CD14-positive monocyte (primary cell): ENCODE data around the gene SAMD4B. TPM values are rescaled to one million over a fixed set of nuclear protein-coding genes. Genes with fewer than 3 reads are reported as not detected.

Experiments
- DNase-seq, 3 donors: peaks; one replicate each; pipeline ENCODE4 v3.0.0-alpha.2; 2011 to 2022
- H2AFZ ChIP-seq: 2 replicates; pipeline ENCODE4 v1.6.0; 2012; ENCODE audit warnings: mild to moderate bottlenecking, low read depth, low read length, inconsistent platforms; ENCODE audit not compliant: insufficient read depth, poor library complexity, severe bottlenecking
- H3K27ac ChIP-seq, 2 donors: 1 replicate in 1 of 2; 2 replicates in 1 of 2; pipeline ENCODE4 v1.5.1; 2012 to 2013; ENCODE audit warnings: low read length in 2 of 2, control low read depth in 1 of 2, inconsistent platforms in 1 of 2, low read depth in 1 of 2, mild to moderate bottlenecking in 1 of 2
- H3K27me3 ChIP-seq, 2 donors: one replicate each; pipeline versions ENCODE4 v1.6.0 to v1.6.1; 2011 to 2013; ENCODE audit warnings: low read length in 2 of 2; ENCODE audit not compliant: control insufficient read depth in 2 of 2, insufficient read depth in 2 of 2
- H3K36me3 ChIP-seq, 2 donors: replicated peaks in 1 of 2; 1 replicate in 1 of 2; 2 replicates in 1 of 2; pipeline versions ENCODE4 v1.5.1 to v1.6.1; 2012 to 2013; ENCODE audit warnings: low read length in 2 of 2, control low read depth in 1 of 2, inconsistent platforms in 1 of 2, mild to moderate bottlenecking in 1 of 2; ENCODE audit not compliant: insufficient read depth in 2 of 2, control insufficient read depth in 1 of 2
- H3K4me1 ChIP-seq, 2 donors: 1 replicate in 1 of 2; 2 replicates in 1 of 2; pipeline versions ENCODE4 v1.5.1 to v1.6.1; 2012 to 2013; ENCODE audit warnings: low read length in 2 of 2, control low read depth in 1 of 2, inconsistent platforms in 1 of 2, mild to moderate bottlenecking in 1 of 2, moderate library complexity in 1 of 2; ENCODE audit not compliant: insufficient read depth in 2 of 2, control insufficient read depth in 1 of 2
- H3K4me2 ChIP-seq: replicated peaks from 2 replicates; pipeline ENCODE3; 2012; ENCODE audit warnings: low read length, moderate library complexity, mild to moderate bottlenecking; ENCODE audit not compliant: poor library complexity, severe bottlenecking; ENCODE audit errors: extremely low read depth
- H3K4me3 ChIP-seq, 3 experiments: fragments of 200-600 bp in 1 of 3; sonication (generic) in 1 of 3; replicated peaks in 1 of 3; 1 replicate in 2 of 3; 2 replicates in 1 of 3; pipeline ENCODE4 v1.5.1; 2011 to 2013; ENCODE audit warnings: low read length in 3 of 3, mild to moderate bottlenecking in 3 of 3, control low read depth in 2 of 3, low read depth in 2 of 3, inconsistent platforms in 1 of 3, moderate library complexity in 1 of 3
- H3K79me2 ChIP-seq: 2 replicates; pipeline ENCODE4 v1.6.0; 2012; ENCODE audit warnings: mild to moderate bottlenecking, control low read depth, inconsistent platforms, low read length, moderate library complexity; ENCODE audit not compliant: insufficient read depth
- H3K9ac ChIP-seq: 2 replicates; pipeline ENCODE4 v1.6.0; 2017; ENCODE audit warnings: low read length, mild to moderate bottlenecking; ENCODE audit not compliant: insufficient read depth, poor library complexity, severe bottlenecking
- H3K9me3 ChIP-seq, 2 donors: replicated peaks in 1 of 2; 1 replicate in 1 of 2; 2 replicates in 1 of 2; pipeline versions ENCODE4 v1.5.1 to v1.6.1; 2012 to 2013; ENCODE audit warnings: low read length in 2 of 2, control low read depth in 1 of 2; ENCODE audit not compliant: control insufficient read depth in 1 of 2, insufficient read depth in 1 of 2
- H4K20me1 ChIP-seq: 2 replicates; pipeline ENCODE4 v1.6.0; 2012; ENCODE audit warnings: mild to moderate bottlenecking, low read length, control low read depth, moderate library complexity; ENCODE audit not compliant: insufficient read depth
- H3K27ac Mint-ChIP-seq, 7 donors: one replicate each; pipeline ENCODE4 v1.8.0; 2020; ENCODE audit warnings: mild to moderate bottlenecking in 7 of 7, mixed read lengths in 7 of 7, moderate library complexity in 6 of 7, inconsistent platforms in 2 of 7
- H3K27me3 Mint-ChIP-seq, 3 donors: one replicate each; pipeline ENCODE4 v1.8.0; 2021 to 2022; ENCODE audit warnings: low read depth in 3 of 3, mild to moderate bottlenecking in 3 of 3, mixed read lengths in 3 of 3, moderate library complexity in 3 of 3, inconsistent platforms in 1 of 3
- H3K36me3 Mint-ChIP-seq, 2 donors: one replicate each; pipeline ENCODE4 v1.8.0; 2020; ENCODE audit warnings: mixed read lengths in 2 of 2, inconsistent platforms in 1 of 2, mild to moderate bottlenecking in 1 of 2
- H3K4me1 Mint-ChIP-seq: one replicate; pipeline ENCODE4 v1.8.0; 2020; ENCODE audit warnings: mild to moderate bottlenecking, mixed read lengths
- H3K4me3 Mint-ChIP-seq, 2 donors: one replicate each; pipeline ENCODE4 v1.8.0; 2020; ENCODE audit warnings: mild to moderate bottlenecking in 2 of 2, mixed read lengths in 2 of 2, moderate library complexity in 1 of 2
- H3K9me3 Mint-ChIP-seq, 7 donors: one replicate each; pipeline ENCODE4 v1.8.0; 2020 to 2022; ENCODE audit warnings: mixed read lengths in 7 of 7, mild to moderate bottlenecking in 6 of 7, moderate library complexity in 6 of 7, inconsistent platforms in 2 of 7
- CTCF ChIP-seq: fragments of 200-600 bp; IDR thresholded peaks from one replicate; pipeline ENCODE4 v1.8.0; 2022; ENCODE audit warnings: antibody characterized with exemption, mild to moderate bottlenecking
- WGBS: methylation state at CpG from one replicate; pipeline ENCODE4 v1.1.5; 2013; ENCODE audit warnings: missing lambda C conversion rate; ENCODE audit not compliant: insufficient coverage; 5-methylcytosine and 5-hydroxymethylcytosine counted together
- intact Hi-C, 2 donors: fragments of 100-400 bp; cut with micrococcal nuclease; formaldehyde crosslinking; loops; one replicate each; pipeline versions ENCODE4 v1.15.0 to v1.15.1; 2023
- polyA plus RNA-seq, 3 donors: library from polyadenylated mRNA; depleted of rRNA in 1 of 3; unstranded in 2 of 3; stranded (reverse) in 1 of 3; fragments of 300-500 nt in 2 of 3; fragments of >200 nt in 1 of 3; fragmentation: Illumina TruSeq in 2 of 3; gene quantifications; 1 replicate in 2 of 3; 2 replicates in 1 of 3; pipeline ENCODE4 v1.2.3, GENCODE V29; 2012 to 2021

The SAMD4B gene
- polyA plus RNA-seq, 3 donors, result 4.5 to 56.6 (median 5.6) TPM

DNA sequence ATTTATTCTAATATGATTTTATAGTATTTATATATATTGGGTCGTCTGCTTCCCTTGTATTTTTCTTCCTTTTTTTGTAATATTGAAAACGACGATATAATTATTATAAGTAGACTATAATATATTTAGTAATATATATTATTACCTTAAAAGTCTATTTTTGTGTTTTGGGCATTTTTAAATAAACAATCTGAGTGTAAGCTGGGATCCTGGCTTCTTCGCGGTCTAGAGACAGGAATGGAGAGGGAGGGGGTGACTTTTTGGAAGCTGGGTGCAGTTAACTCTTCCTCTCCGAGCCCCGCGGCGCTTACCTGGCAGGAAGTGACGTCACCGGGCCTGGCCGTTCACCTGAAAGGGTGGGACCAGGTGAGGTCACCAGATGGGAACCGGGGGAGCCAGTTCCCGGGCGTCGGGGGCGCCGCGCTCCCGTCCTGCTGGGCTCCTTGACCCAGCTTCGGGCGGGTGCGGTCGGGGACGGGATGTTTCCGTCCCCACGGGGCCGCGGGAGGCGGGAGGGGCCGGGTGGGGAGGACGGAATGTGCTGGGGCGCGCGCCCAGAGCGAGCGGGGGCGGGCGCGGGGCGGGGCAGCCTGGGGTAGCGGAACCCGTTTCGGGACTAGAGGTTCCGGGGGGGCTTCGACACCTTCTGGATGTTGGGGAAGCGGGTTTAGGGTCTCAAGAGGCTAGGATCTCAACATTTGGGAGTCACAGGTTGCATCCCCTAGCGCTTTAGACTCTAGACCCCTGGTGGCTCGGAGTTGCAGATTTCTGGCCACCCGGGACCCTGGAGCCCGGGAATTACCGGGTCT lies 67.2 kb downstream of the SAMD4B start:
- Mint-ChIP-seq H3K9me3 (peaks cover 6 to 27% (median 19%) of the 10 kb centered on the region in 7 donors), H3K36me3 (peaks cover 38 to 50% of the 10 kb centered on the region in 2 donors), H3K27ac (peak overlapping the region; percentile 96 to 100 (median 99)), H3K4me3 (peak overlapping the region; percentile 96 to 99), H3K4me1 (peaks cover 38% of the 10 kb centered on the region), H3K27me3 (peaks cover 2 to 34% (median 10%) of the 10 kb centered on the region in 3 donors)
- Histone ChIP-seq H3K4me3 (peak overlapping the region; percentile 89 to 96 (median 91)), H3K4me2 (peak overlapping the region; percentile 83), H3K4me1 (peaks cover 44 to 47% of the 10 kb centered on the region in 2 donors), H3K79me2 (peaks cover 79% of the 10 kb centered on the region), H3K9ac (peak overlapping the region; percentile 100), H3K27me3 (no peaks in the 10 kb centered on the region), H4K20me1 (peaks cover 70% of the 10 kb centered on the region), H2AFZ (no peak overlapping the region), H3K9me3 (no peaks in the 10 kb centered on the region), H3K27ac (peak overlapping the region; percentile 98 to 99), H3K36me3 (peaks cover 23% of the 10 kb centered on the region in 2 donors)
- WGBS, result under 1% methylated on average over 33 of the region's 52 CpGs
- TF ChIP-seq CTCF, result no peak
- intact Hi-C loops, result loop anchor here in 1 of 2 donors (1.0 to 2.0 kb wide), 2 partner anchors 7 to 69 kb away; no protein-coding TSS in a partner anchor
- peak in 2 of 3 donors; percentile 64 to 65 for DNase-seq

DNA sequence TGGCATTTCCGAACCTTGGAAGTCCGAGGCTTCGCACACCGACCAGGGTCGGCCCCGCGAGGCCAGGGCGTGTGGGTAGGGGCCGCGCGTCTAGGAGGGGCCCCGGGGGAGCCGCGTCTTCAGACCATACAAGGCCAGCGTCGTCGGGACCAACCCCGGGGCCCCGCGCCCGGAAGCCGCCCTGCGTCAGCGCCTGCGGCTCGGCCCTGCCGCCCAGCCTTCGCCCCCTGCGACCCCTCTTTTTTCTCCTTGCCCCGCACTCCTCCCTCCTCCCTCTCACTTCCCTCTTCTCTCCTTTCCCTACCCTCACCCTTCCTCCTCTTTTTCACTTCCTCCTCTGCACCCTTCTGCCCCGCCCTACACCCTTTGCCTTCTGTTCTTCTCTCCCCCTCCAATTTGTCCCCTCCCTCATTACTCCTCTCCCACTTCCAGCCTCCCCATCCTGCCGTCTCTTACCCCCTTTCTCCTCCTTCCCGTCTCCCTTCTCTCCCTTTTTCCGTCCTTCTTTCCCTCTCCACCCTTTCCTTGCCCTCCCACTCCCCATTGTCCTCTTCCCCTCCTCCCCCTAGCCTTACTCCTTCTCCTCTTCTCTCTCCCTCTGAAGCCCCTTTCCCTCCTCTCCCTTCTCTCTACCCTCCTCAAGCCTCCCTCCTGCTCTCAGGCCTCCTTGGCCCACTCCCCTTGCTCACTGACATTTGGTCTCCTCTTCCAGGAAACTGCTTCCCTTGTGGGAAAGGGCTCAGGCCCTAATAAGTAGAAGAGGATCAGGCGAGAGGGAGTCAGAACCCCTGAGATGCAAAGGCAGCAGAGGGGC lies 68.0 kb downstream of the SAMD4B start:
- Histone ChIP-seq H3K4me3 (peak overlapping the region; percentile 89 to 96 (median 91)), H3K4me1 (peaks cover 36 to 39% of the 10 kb centered on the region in 2 donors), H4K20me1 (peaks cover 78% of the 10 kb centered on the region), H3K79me2 (peaks cover 71% of the 10 kb centered on the region), H3K9ac (peak overlapping the region; percentile 100), H2AFZ (no peak overlapping the region), H3K4me2 (peak overlapping the region; percentile 83), H3K36me3 (peaks cover 23% of the 10 kb centered on the region in 2 donors), H3K27me3 (no peaks in the 10 kb centered on the region), H3K9me3 (no peaks in the 10 kb centered on the region), H3K27ac (peak overlapping the region; percentile 98 to 99)
- Mint-ChIP-seq H3K4me3 (peak overlapping the region; percentile 91 to 99), H3K4me1 (peaks cover 33% of the 10 kb centered on the region), H3K36me3 (peaks cover 40 to 52% of the 10 kb centered on the region in 2 donors), H3K9me3 (peaks cover 6 to 27% (median 19%) of the 10 kb centered on the region in 7 donors), H3K27ac (peak overlapping the region; percentile 96 to 100 (median 98)), H3K27me3 (peaks cover 2 to 36% (median 10%) of the 10 kb centered on the region in 3 donors)
- DNase-seq, result peak; percentile 76 to 79 (median 78)
- WGBS, result under 1% methylated on average over 35 of the region's 35 CpGs
- intact Hi-C loops, result loop anchor here in 1 of 2 donors (1.0 kb wide), 1 partner anchor 8 kb away; no protein-coding TSS in a partner anchor
- TF ChIP-seq CTCF, result no peak
